HFFc6 (cell line): ENCODE data around the gene ARHGAP4. TPM values are rescaled to one million over a fixed set of nuclear protein-coding genes. Genes with fewer than 3 reads are reported as not detected.

Experiments
- DNase-seq: peaks from one replicate; pipeline ENCODE4 v3.0.0-alpha.2; 2018
- H3K27ac Mint-ChIP-seq: 2 replicates; pipeline ENCODE4 v1.8.0; 2020; ENCODE audit warnings: mild to moderate bottlenecking, mixed read lengths
- H3K27me3 Mint-ChIP-seq: 2 replicates; pipeline ENCODE4 v1.8.0; 2021; ENCODE audit warnings: mild to moderate bottlenecking, moderate library complexity, mixed read lengths; ENCODE audit not compliant: insufficient read depth
- H3K36me3 Mint-ChIP-seq: 2 replicates; pipeline ENCODE4 v1.8.0; 2021; ENCODE audit warnings: low read depth, mixed read lengths
- H3K4me1 Mint-ChIP-seq: 2 replicates; pipeline ENCODE4 v1.8.0; 2020; ENCODE audit warnings: low read depth, mixed read lengths
- H3K4me3 Mint-ChIP-seq: 2 replicates; pipeline ENCODE4 v1.8.0; 2020; ENCODE audit warnings: mild to moderate bottlenecking, moderate library complexity, mixed read lengths
- H3K9me3 Mint-ChIP-seq: 2 replicates; pipeline ENCODE4 v1.8.0; 2020; ENCODE audit warnings: mild to moderate bottlenecking, mixed read lengths
- total RNA-seq, 6 experiments: library from RNA; stranded (reverse); fragmentation: NEBNext Ultra II Directional; extraction: Animal tissue kit (Norgen Biotek cat#: 25700); gene quantifications; 2 replicates in 1 of 6; 3 replicates in 5 of 6; pipeline ENCODE4 v1.2.3, GENCODE V29; 2021
- TF ChIP-seq, protein P1 (sequence below): fragments of 200-600 bp; sonication (generic); IDR thresholded peaks from 2 replicates; pipeline ENCODE4 v1.5.0; 2021; ENCODE audit warnings: antibody characterized with exemption, mild to moderate bottlenecking

ARHGAP4 gene
- total RNA-seq, 6 experiments from 2014 or later: 0.18 to 0.63 (median 0.48) TPM

DNA sequence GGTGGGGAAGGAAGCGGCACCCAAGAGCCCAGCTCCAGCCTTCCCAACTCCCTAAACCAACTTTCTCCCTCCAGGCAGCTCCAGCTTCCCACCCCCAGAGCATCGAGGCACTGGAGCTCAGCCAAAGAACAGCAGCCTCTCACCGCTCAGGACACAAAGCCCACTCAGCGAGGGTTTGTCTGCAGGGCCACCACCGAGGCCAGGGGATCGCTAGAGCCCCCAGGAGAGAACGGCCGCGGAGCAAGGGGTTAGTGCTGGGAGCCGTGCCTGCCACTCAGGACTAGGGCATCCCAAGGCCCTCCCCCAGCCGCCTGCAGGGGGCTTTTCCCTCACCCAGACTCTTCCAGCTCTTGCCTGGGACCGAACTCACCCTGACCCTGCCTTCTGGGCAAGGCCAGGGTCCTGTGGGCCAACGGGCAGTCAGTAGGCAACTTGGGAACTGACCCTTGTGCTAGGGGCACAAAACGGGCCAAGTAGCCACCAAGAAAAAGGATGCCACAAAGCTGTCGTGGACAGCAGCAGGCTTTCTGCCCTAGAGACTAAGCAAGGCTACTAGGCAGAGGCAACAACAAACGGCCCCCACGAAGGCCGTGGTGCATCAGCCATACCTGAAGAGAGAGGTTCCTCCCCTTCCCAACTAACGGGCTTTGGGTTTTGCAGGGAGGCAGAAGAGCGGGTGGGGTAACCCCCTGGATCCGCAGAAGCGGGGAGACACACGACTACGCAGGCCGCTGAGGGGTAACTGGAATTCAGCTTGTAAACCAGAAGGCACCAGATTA is 43.2 kb upstream of the ARHGAP4 start:
- DNase-seq: no peak
- Mint-ChIP-seq H3K27ac (peak overlapping the region; percentile 100), H3K36me3 (peaks cover 13% of the 10 kb centered on the region), H3K4me3 (peak overlapping the region; percentile 99), H3K9me3 (no peaks in the 10 kb centered on the region), H3K27me3 (peaks cover 2% of the 10 kb centered on the region), H3K4me1 (peaks cover 36% of the 10 kb centered on the region)
- TF ChIP-seq, protein P1, sequence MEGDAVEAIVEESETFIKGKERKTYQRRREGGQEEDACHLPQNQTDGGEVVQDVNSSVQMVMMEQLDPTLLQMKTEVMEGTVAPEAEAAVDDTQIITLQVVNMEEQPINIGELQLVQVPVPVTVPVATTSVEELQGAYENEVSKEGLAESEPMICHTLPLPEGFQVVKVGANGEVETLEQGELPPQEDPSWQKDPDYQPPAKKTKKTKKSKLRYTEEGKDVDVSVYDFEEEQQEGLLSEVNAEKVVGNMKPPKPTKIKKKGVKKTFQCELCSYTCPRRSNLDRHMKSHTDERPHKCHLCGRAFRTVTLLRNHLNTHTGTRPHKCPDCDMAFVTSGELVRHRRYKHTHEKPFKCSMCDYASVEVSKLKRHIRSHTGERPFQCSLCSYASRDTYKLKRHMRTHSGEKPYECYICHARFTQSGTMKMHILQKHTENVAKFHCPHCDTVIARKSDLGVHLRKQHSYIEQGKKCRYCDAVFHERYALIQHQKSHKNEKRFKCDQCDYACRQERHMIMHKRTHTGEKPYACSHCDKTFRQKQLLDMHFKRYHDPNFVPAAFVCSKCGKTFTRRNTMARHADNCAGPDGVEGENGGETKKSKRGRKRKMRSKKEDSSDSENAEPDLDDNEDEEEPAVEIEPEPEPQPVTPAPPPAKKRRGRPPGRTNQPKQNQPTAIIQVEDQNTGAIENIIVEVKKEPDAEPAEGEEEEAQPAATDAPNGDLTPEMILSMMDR: no peak

DNA sequence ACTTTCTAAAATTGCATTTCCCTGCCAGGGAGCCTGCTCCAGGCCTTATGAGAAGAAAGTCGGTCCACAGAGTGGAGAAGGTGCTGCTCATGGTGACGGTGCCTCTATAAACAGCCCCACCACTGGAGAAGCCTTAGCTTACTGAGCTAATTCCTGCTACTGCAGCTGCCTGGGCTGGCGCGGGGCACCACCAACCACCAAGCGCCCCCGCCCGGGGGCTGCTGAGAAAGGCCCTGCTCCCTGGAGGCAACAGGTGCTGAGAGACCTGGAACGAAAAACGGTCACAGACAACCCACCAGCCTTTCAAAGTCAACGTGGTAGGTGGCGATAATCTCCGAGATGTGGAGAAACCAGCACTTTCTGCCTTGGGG is 42.7 kb upstream of the ARHGAP4 start:
- TF ChIP-seq, protein P1: no peak
- Mint-ChIP-seq H3K4me3 (peak overlapping the region; percentile 99), H3K4me1 (peaks cover 33% of the 10 kb centered on the region), H3K9me3 (no peaks in the 10 kb centered on the region), H3K27me3 (peaks cover 2% of the 10 kb centered on the region), H3K36me3 (peaks cover 13% of the 10 kb centered on the region), H3K27ac (peak overlapping the region; percentile 43)
- DNase-seq: peak; percentile 11

DNA sequence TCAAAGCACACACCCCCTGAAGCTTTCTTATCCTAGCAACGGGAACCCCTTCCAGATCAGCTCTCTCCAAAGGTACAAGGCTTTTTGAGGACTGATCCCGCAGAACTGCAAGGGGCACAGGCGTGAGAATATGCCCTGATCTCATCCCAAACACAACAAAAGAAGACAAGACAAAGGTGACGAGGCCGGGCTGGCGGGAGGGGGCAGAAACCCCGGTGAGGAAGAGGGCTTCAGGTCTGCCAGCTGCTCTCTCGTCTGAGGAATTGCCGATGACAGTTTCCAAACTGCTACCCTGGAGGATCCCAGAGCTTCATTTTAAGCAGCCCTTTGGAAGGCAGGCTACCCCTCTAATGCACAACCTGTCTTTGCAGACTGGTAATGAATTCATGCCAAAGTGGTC is 42.2 kb upstream of the ARHGAP4 start:
- peaks cover 29% of the 10 kb centered on the region for H3K4me1 Mint-ChIP-seq
- H3K9me3 Mint-ChIP-seq: no peaks in the 10 kb centered on the region
- no peak for DNase-seq
- peaks cover 13% of the 10 kb centered on the region for H3K36me3 Mint-ChIP-seq
- peak overlapping the region; percentile 99 for H3K4me3 Mint-ChIP-seq
- no peaks in the 10 kb centered on the region; the same call in 1 of the 2 replicates for H3K27me3 Mint-ChIP-seq
- TF ChIP-seq, protein P1: no peak
- H3K27ac Mint-ChIP-seq: peak overlapping the region; percentile 43; the same call in 1 of the 2 replicates

DNA sequence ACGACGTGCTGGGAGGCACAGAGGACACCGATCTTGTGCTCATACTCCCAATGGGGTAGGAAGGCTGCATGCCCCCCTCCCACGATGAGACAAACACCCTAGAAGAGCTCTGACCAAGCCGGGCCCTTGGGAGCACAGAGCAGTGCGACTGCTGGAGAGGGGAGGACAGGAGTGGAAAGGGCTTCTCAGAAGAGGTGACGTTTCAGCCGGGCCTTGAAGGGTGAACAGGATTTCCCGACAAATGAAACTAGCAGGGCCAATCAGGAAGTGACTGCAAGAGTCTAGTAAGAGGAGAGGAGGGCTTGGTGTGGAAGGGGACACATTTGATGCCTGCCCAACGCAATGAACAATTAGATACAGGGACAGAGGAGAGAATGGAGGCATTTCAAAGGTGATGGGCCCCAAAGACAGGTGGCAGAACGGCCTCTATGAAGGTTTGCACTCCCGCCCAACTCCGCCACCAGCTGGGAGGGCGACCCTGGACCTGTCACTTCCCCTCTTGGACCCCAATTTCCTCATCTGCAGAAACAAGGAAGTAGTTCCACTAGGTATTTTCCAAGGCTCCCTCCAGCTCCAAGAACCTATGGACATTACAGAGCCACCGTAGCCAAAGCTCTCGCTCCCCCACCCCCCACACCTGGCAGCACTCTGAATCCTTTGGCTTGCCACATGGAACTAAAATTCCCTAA is 41.6 kb upstream of the ARHGAP4 start:
- no peak for DNase-seq
- no peaks in the 10 kb centered on the region; the same call in 1 of the 2 replicates for H3K27me3 Mint-ChIP-seq
- peaks cover 13% of the 10 kb centered on the region for H3K36me3 Mint-ChIP-seq
- H3K27ac Mint-ChIP-seq: peak overlapping the region; percentile 66
- TF ChIP-seq, protein P1: no peak
- H3K9me3 Mint-ChIP-seq: no peaks in the 10 kb centered on the region
- peaks cover 26% of the 10 kb centered on the region for H3K4me1 Mint-ChIP-seq
- peak overlapping the region; percentile 99 for H3K4me3 Mint-ChIP-seq

DNA sequence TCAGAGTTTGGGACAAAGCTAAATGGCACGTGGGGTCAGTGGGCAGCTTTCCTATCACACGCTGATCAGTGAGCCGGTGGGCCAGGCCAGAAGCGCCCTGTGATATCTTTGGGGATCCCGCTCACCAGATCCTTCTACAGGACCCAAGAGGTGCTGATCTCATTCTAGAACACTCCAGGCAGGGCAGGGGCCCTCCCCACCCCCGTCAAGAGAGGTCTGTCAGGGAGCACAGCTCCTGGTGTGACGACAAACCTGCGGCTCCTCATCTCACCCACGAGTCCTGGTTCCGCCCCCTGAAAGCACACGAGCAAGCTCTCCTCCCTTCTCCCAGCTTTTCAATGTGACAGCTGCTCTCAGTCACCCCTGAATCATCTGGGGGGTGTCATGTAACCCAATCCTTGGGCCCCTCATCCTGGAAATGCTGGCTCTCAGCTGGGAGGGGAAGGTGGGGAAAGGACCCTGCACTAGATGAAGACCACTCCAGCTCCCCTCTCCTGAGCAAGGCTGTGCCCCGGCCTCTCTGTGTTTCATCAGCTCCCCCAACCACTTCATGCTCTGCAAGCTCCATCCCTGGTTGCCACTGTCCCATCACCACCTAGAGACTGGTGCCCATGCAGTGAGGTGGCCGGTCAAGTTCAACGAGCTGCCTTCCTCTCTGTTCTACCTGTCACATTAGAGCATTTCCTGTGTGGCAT is 40.9 kb upstream of the ARHGAP4 start:
- TF ChIP-seq, protein P1: no peak
- Mint-ChIP-seq H3K4me1 (peaks cover 26% of the 10 kb centered on the region), H3K9me3 (no peaks in the 10 kb centered on the region), H3K36me3 (peaks cover 13% of the 10 kb centered on the region), H3K4me3 (peak overlapping the region; percentile 99), H3K27ac (peak overlapping the region; percentile 67; the same call in 1 of the 2 replicates), H3K27me3 (no peaks in the 10 kb centered on the region; the same call in 1 of the 2 replicates)
- peak; percentile 8 for DNase-seq
